SU-DHL-6 (cell line): ENCODE results near the gene TTC13.

ENCODE experiments used
- CTCF ChIP-seq: fragments of 200-600 bp; sonication (generic); IDR thresholded peaks from one replicate; pipeline ENCODE4 v1.5.1; 2017; ENCODE audit warnings: antibody characterized with exemption, mild to moderate bottlenecking, low read length, moderate library complexity; ENCODE audit not compliant: insufficient read depth, poor library complexity, severe bottlenecking
- EZH2phosphoT487 ChIP-seq: fragments of 200-600 bp; sonication (generic), shearing (Covaris generic); conservative IDR thresholded peaks from 2 replicates; pipeline ENCODE4 v1.6.1; 2018; ENCODE audit warnings: mild to moderate bottlenecking, antibody characterized with exemption, low read length, moderate library complexity, mixed read lengths

- TF ChIP-seq CTCF (no peak), EZH2phosphoT487 (no peak)
Measured at GRCh38 chr1:230982696-230983095, 4.0 kb upstream of the TTC13 start.
